ENCODE measurements around the gene ERGIC3. TPM values are rescaled to one million over a fixed set of nuclear protein-coding genes. Genes with fewer than 3 reads are reported as not detected.
"Not testable (repeated sequence)": the region's sequence is repeated elsewhere in the genome, so short reads cannot be mapped to it uniquely, and the experiment has no call there.

Gene ERGIC3
- total and polyA plus RNA-seq, 2 donors (not counting 1 experiment from before 2014, with no cell fraction given): 191 to 254 TPM

GRCh38 chr20:35515949-35516645 is 25.8 kb upstream of the ERGIC3 start:
- Histone ChIP-seq H3K4me2 (replicated peaks; ENCODE audit: low read depth, low read length, poor library complexity, severe bottlenecking) (no peak overlapping the region), H3K9ac (ENCODE audit: low read length) (no peak overlapping the region), H3K79me2 (ENCODE audit: control insufficient read depth, insufficient read depth, low read length) (no peaks in the 10 kb centered on the region), H3K36me3 (replicated peaks in 1 of 2; ENCODE audit: control extremely low read depth in 1 of 2, control insufficient read depth in 1 of 2, extremely low read depth in 1 of 2, insufficient read depth in 2 of 2, low read length in 1 of 2) (peaks cover 0 to 42% of the 10 kb centered on the region in 2 experiments), H2AFZ (ENCODE audit: insufficient read depth, low read depth, low read length, poor library complexity, severe bottlenecking) (no peak overlapping the region), H3K27ac (ENCODE audit: low read length in 2 of 2) (no peak overlapping the region), H3K9me3 (ENCODE audit: control extremely low read depth in 1 of 3, control insufficient read depth in 2 of 3, insufficient read depth in 1 of 3, low read length in 2 of 3) (no peaks in the 10 kb centered on the region), H3K4me3 (ENCODE audit: control extremely low read depth in 1 of 5, extremely low read depth in 1 of 5, insufficient read depth in 1 of 5, low read depth in 2 of 5, low read length in 4 of 5) (no peak overlapping the region), H3K27me3 (replicated peaks in 1 of 4; ENCODE audit: control extremely low read depth in 1 of 4, control insufficient read depth in 3 of 4, insufficient read depth in 4 of 4, low read length in 3 of 4) (no peaks in the 10 kb centered on the region), H4K20me1 (ENCODE audit: control insufficient read depth, insufficient read depth, low read length, poor library complexity, severe bottlenecking) (no peaks in the 10 kb centered on the region), H3K4me1 (ENCODE audit: control insufficient read depth in 2 of 2, insufficient read depth in 2 of 2, low read length in 2 of 2) (no peaks in the 10 kb centered on the region)
- Mint-ChIP-seq H3K9me3 (ENCODE audit: insufficient read depth) (no peaks in the 10 kb centered on the region), H3K4me1 (no peaks in the 10 kb centered on the region), H3K27ac (no peak overlapping the region), H3K27me3 (no peaks in the 10 kb centered on the region), H3K4me3 (no peak overlapping the region)
- TF ChIP-seq EZH2 (IDR thresholded peaks at IDR 0.05; ENCODE audit: borderline replicate concordance, insufficient read depth, low read depth, low read length, poor library complexity, severe bottlenecking) (no peak), CTCF (IDR thresholded peaks at IDR 0.05) (no peak)
- intact Hi-C loops (cut with micrococcal nuclease): no loop called here
- WGBS (ENCODE audit: insufficient coverage): no CpG with 5 or more reads among the region's 3 CpGs
- POLR2A ChIA-PET: no interaction called here
- no peak for DNase-seq
- CTCF ChIA-PET: interaction anchor here (0.8 to 2.0 kb wide), 2 partner anchors 14 to 57 kb away, joined by 3 to 5 read pairs; no protein-coding TSS in a partner anchor
- ATAC-seq (ENCODE audit: low read depth): no peak

GRCh38 chr20:35517125-35517524 is 24.8 kb upstream of the ERGIC3 start:
- no peak overlapping the region for H3K27ac Mint-ChIP-seq
- H3K27me3 Mint-ChIP-seq: no peaks in the 10 kb centered on the region
- ChIA-PET CTCF (interaction anchor here (2.0 kb wide), 1 partner anchor 15 kb away, joined by 5 read pairs; no protein-coding TSS in a partner anchor), POLR2A (interaction anchor here (0.7 to 0.8 kb wide), 2 partner anchors 55 to 101 kb away, joined by 4 read pairs; no protein-coding TSS in a partner anchor)
- H3K27me3 ChIP-seq (replicated peaks in 1 of 4; ENCODE audit: control extremely low read depth in 1 of 4, control insufficient read depth in 3 of 4, insufficient read depth in 4 of 4, low read length in 3 of 4): no peaks in the 10 kb centered on the region
- H3K36me3 ChIP-seq (replicated peaks in 1 of 2; ENCODE audit: control extremely low read depth in 1 of 2, control insufficient read depth in 1 of 2, extremely low read depth in 1 of 2, insufficient read depth in 2 of 2, low read length in 1 of 2): peaks cover 0 to 31% of the 10 kb centered on the region in 2 experiments
- intact Hi-C loops (cut with micrococcal nuclease): no loop called here
- ATAC-seq (ENCODE audit: low read depth): no peak
- H3K9ac ChIP-seq (ENCODE audit: low read length): no peak overlapping the region
- H3K79me2 ChIP-seq (ENCODE audit: control insufficient read depth, insufficient read depth, low read length): no peaks in the 10 kb centered on the region
- no peaks in the 10 kb centered on the region for H4K20me1 ChIP-seq (ENCODE audit: control insufficient read depth, insufficient read depth, low read length, poor library complexity, severe bottlenecking)
- TF ChIP-seq EZH2 (IDR thresholded peaks at IDR 0.05; ENCODE audit: borderline replicate concordance, insufficient read depth, low read depth, low read length, poor library complexity, severe bottlenecking) (no peak), CTCF (IDR thresholded peaks at IDR 0.05) (no peak)
- no peak overlapping the region for H3K4me3 Mint-ChIP-seq
- H3K9me3 Mint-ChIP-seq (ENCODE audit: insufficient read depth): no peaks in the 10 kb centered on the region
- no peak overlapping the region for H3K27ac ChIP-seq (ENCODE audit: low read length in 2 of 2)
- no peak overlapping the region for H3K4me2 ChIP-seq (replicated peaks; ENCODE audit: low read depth, low read length, poor library complexity, severe bottlenecking)
- H3K4me1 ChIP-seq (ENCODE audit: control insufficient read depth in 2 of 2, insufficient read depth in 2 of 2, low read length in 2 of 2): no peaks in the 10 kb centered on the region
- no peak overlapping the region for H3K4me3 ChIP-seq (ENCODE audit: control extremely low read depth in 1 of 5, extremely low read depth in 1 of 5, insufficient read depth in 1 of 5, low read depth in 2 of 5, low read length in 4 of 5)
- no peak overlapping the region for H2AFZ ChIP-seq (ENCODE audit: insufficient read depth, low read depth, low read length, poor library complexity, severe bottlenecking)
- no peak for DNase-seq
- no peaks in the 10 kb centered on the region for H3K9me3 ChIP-seq (ENCODE audit: control extremely low read depth in 1 of 3, control insufficient read depth in 2 of 3, insufficient read depth in 1 of 3, low read length in 2 of 3)
- 100% methylated on average over 1 of the region's 1 CpG for WGBS (ENCODE audit: insufficient coverage)
- no peaks in the 10 kb centered on the region for H3K4me1 Mint-ChIP-seq

- H2AFZ ChIP-seq (ENCODE audit: insufficient read depth, low read depth, low read length, poor library complexity, severe bottlenecking); H4K20me1 ChIP-seq (ENCODE audit: control insufficient read depth, insufficient read depth, low read length, poor library complexity, severe bottlenecking); H3K27ac ChIP-seq (ENCODE audit: low read length in 2 of 2); H3K4me3 Mint-ChIP-seq; DNase-seq; H3K27me3 ChIP-seq (replicated peaks in 1 of 4; ENCODE audit: control extremely low read depth in 1 of 4, control insufficient read depth in 3 of 4, insufficient read depth in 4 of 4, low read length in 3 of 4); H3K27ac Mint-ChIP-seq; H3K4me2 ChIP-seq (replicated peaks; ENCODE audit: low read depth, low read length, poor library complexity, severe bottlenecking); intact Hi-C loops (cut with micrococcal nuclease); H3K9me3 Mint-ChIP-seq (ENCODE audit: insufficient read depth); H3K9ac ChIP-seq (ENCODE audit: low read length); H3K4me1 ChIP-seq (ENCODE audit: control insufficient read depth in 2 of 2, insufficient read depth in 2 of 2, low read length in 2 of 2); H3K4me1 Mint-ChIP-seq; H3K79me2 ChIP-seq (ENCODE audit: control insufficient read depth, insufficient read depth, low read length); ATAC-seq (ENCODE audit: low read depth); H3K9me3 ChIP-seq (ENCODE audit: control extremely low read depth in 1 of 3, control insufficient read depth in 2 of 3, insufficient read depth in 1 of 3, low read length in 2 of 3); H3K27me3 Mint-ChIP-seq; H3K4me3 ChIP-seq (ENCODE audit: control extremely low read depth in 1 of 5, extremely low read depth in 1 of 5, insufficient read depth in 1 of 5, low read depth in 2 of 5, low read length in 4 of 5): not testable (repeated sequence)
- 100% methylated on average over 3 of the region's 5 CpGs for WGBS (ENCODE audit: insufficient coverage)
- CTCF ChIA-PET: interaction anchor here (0.6 to 2.0 kb wide), 2 partner anchors 15 to 30 kb away, joined by 4 to 5 read pairs; no protein-coding TSS in a partner anchor
- peaks cover 0 to 29% of the 10 kb centered on the region in 2 experiments for H3K36me3 ChIP-seq (replicated peaks in 1 of 2; ENCODE audit: control extremely low read depth in 1 of 2, control insufficient read depth in 1 of 2, extremely low read depth in 1 of 2, insufficient read depth in 2 of 2, low read length in 1 of 2)
- POLR2A ChIA-PET: interaction anchor here (0.7 to 0.8 kb wide), 3 partner anchors 56 to 436 kb away, joined by 3 to 4 read pairs (median 4); no protein-coding TSS in a partner anchor
Observed at GRCh38 chr20:35517767-35518166, 24.1 kb upstream of the ERGIC3 start.
